DMS79 (cell line): ENCODE results near the gene SAMD4A.

Experiments used
- DNase-seq: peaks from one replicate; lab custom pipeline; 2025; lab: John Stamatoyannopoulos, UW

SAMD4A gene

DNA sequence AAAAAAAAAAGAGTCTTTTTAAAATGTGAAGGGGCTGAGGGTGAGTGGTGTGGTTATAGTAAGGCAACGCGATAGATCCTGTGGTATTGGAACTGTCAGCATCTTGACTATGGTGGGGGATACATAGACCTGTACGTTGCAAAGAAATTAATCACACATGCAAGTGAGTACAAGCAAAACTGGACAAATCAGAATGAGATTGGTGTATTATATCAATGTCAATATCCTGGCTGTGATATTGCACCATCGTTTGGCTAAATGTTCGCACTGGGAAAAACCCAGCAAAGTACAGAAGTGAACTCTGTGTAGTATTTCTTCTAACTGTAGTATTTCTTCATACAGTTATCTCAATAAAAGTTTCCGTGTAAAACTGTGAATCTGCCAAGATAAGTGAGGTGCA lies 267.8 kb downstream of the SAMD4A start:
- DNase-seq: no peak

GRCh38 chr14:54836231-54836630 lies 269.3 kb downstream of the SAMD4A start:
- no peak for DNase-seq

- DNase-seq: no peak
Observed at GRCh38 chr14:54837508-54838149, 270.7 kb downstream of the SAMD4A start.

GRCh38 chr14:54838931-54839512 lies 272.1 kb downstream of the SAMD4A start:
- no peak for DNase-seq

- DNase-seq: no peak
Observed at GRCh38 chr14:54839701-54840119, 272.8 kb downstream of the SAMD4A start.

DNA sequence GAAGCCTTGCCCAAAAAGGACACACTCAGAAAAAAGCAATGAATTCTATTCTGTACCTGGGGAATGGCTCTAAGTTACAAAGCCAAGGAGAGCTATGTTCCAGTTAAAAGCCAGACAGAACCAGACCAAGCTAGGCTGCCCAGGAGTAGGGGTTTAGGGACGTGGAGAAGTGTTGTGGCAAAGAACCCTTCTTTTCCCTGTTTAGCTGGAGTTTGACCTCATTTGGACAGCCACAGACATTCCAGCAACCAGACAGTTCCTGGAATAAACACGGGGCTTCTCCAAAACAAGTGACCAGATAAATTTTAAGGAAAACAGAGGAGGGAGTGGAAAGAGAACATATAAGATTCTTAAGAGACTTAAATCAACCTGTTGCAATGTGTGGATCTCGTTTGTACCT lies 273.4 kb downstream of the SAMD4A start:
- no peak for DNase-seq

DNA sequence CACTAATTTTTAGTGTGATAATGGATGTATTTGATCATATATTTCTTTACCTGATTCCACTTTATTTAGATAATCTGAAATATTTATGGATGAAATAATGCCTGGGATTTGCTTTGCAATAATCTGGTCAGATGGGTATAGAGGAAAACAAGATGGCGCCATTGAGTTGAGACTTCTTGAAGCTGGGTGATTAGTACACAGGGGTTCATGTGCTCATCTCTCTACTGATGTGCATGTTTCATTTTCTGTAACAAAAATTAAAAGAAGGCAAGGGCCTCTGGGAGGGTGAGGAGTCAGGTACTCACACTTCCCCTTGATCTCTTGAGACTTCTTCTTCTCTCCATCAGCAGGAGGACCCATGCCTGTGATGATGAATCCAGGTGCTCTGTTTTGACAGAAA lies 273.9 kb downstream of the SAMD4A start:
- no peak for DNase-seq
